Activated CD4-positive, alpha-beta memory T cell treated with anti-CD3 and anti-CD28 coated beads for 36 hours (primary cell): ENCODE data around the gene AKAP5. TPM values are rescaled to one million over a fixed set of nuclear protein-coding genes. Genes with fewer than 3 reads are reported as not detected.

Experiments
- CTCF ChIA-PET: fragments of 350-600 bp; sonication (Branson Sonifier 250); formaldehyde crosslinking; loops from one replicate; lab custom pipeline; 2021; ENCODE audit warnings: antibody characterized with exemption, inconsistent platforms; lab: Charles Lee
- POLR2A ChIA-PET: fragments of 350-600 bp; sonication (Branson Sonifier 250); formaldehyde crosslinking; loops from one replicate; lab custom pipeline; 2021; ENCODE audit warnings: antibody characterized with exemption; lab: Charles Lee
- DNase-seq: peaks from one replicate; pipeline ENCODE4 v3.0.0-alpha.2; 2020
- H3K27ac Mint-ChIP-seq: one replicate; pipeline ENCODE4 v1.8.0; 2021; ENCODE audit warnings: mixed read lengths
- H3K27me3 Mint-ChIP-seq: one replicate; pipeline ENCODE4 v1.8.0; 2021; ENCODE audit warnings: mixed read lengths
- H3K36me3 Mint-ChIP-seq: one replicate; pipeline ENCODE4 v1.8.0; 2021; ENCODE audit warnings: mixed read lengths
- H3K4me1 Mint-ChIP-seq: one replicate; pipeline ENCODE4 v1.8.0; 2021; ENCODE audit warnings: low read depth, mixed read lengths
- H3K4me3 Mint-ChIP-seq: one replicate; pipeline ENCODE4 v1.8.0; 2021; ENCODE audit warnings: mild to moderate bottlenecking, mixed read lengths
- H3K9me3 Mint-ChIP-seq: one replicate; pipeline ENCODE4 v1.8.0; 2021; ENCODE audit warnings: mixed read lengths
- intact Hi-C: fragments of 100-400 bp; cut with micrococcal nuclease; formaldehyde crosslinking; loops from one replicate; pipeline ENCODE4 v1.15.1; 2023
- total RNA-seq, 2 experiments: library from RNA; stranded (reverse); gene quantifications; one replicate each; pipeline ENCODE4 v1.2.3, GENCODE V29; 2021

Gene AKAP5
- total RNA-seq, 2 experiments from 2014 or later = 0.74 to 1.1 TPM

DNA sequence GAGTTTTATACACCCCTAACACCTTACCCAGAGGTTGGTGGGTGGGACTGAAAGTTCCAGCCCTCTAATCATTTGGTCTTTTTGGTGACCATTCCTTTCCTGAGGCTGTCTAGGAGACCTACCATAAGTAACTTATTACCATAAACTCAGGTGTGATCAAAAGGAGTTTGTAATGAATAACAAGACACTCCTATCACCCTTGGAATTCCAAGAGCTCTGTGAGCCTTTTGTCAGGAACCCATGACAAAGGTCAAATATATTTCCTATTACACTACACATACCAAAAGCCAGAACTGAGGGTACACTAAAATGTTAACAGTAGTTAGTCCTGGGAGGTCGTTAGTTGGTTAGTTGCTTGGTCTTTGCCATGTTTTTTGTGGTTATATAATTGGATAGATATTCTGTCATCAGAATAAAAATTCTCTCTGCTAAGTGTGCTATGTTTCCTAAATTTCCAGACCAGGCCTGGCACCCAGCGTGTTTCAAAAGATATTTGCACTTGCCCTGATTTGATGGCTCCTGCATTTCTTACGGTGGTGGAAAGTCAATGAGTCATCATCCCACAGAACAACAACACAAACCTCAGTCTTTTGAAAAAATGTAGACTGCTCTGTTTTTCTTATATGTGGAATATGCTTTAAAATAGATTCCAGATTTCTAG, 27.0 kb upstream of the AKAP5 start:
- H3K4me3 Mint-ChIP-seq = no peak overlapping the region
- H3K27me3 Mint-ChIP-seq = no peaks in the 10 kb centered on the region
- ChIA-PET POLR2A (no interaction called here), CTCF (interaction anchor here (1.1 to 3.7 kb wide), 2 partner anchors 8 to 70 kb away, joined by 3 to 20 read pairs; no protein-coding TSS in a partner anchor)
- H3K36me3 Mint-ChIP-seq = peaks cover 64% of the 10 kb centered on the region
- intact Hi-C loops = no loop called here
- peaks cover 13% of the 10 kb centered on the region for H3K4me1 Mint-ChIP-seq
- H3K27ac Mint-ChIP-seq = no peak overlapping the region
- H3K9me3 Mint-ChIP-seq = no peaks in the 10 kb centered on the region
- no peak for DNase-seq

DNA sequence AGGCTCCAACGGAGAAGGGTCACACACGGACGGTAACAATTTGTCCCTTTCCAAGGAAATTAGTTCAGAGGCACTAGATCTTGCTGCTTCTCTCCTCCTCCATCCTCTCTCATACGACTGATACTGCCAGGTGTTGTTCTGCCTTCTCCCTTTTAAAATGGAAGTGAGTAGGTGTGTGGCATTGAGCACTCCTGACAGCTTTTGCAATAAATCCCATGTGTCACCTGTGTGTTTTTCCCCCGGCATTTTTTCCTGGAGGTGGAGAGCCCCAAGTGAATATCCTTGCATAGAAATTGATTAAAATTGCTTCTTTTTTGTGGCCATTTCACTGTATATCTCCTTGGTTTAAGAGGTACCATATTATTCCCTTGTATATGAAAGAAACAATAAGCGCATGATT, 26.2 kb upstream of the AKAP5 start:
- Mint-ChIP-seq H3K27me3 (no peaks in the 10 kb centered on the region), H3K9me3 (no peaks in the 10 kb centered on the region), H3K4me1 (peaks cover 17% of the 10 kb centered on the region), H3K4me3 (no peak overlapping the region), H3K36me3 (peaks cover 66% of the 10 kb centered on the region), H3K27ac (no peak overlapping the region)
- intact Hi-C loops = no loop called here
- ChIA-PET CTCF (interaction anchor here (3.7 kb wide), 1 partner anchor 9 kb away, joined by 20 read pairs; no protein-coding TSS in a partner anchor), POLR2A (no interaction called here)
- DNase-seq = no peak

DNA sequence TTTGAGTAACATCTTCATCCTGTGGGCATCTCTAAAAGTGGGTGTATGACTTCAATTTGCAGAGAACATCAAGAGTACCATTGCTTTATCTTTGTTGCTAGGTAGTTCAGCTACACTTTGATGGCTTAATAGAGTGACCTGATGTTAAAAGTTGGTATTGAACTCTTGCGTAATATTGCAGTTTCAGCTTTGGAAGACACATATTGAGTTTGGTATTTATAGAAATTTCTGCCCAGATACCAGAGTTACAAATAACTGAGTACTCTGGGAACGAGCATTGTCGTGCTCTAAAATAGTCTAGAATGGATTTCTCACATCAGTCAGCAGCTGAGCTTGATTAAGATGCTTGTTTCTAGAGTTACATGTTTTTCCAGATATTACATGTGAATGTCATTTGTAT, 24.8 kb upstream of the AKAP5 start:
- Mint-ChIP-seq H3K9me3 (no peaks in the 10 kb centered on the region), H3K4me3 (no peak overlapping the region), H3K27ac (no peak overlapping the region), H3K27me3 (no peaks in the 10 kb centered on the region), H3K4me1 (peaks cover 31% of the 10 kb centered on the region), H3K36me3 (peaks cover 67% of the 10 kb centered on the region)
- CTCF ChIA-PET = interaction anchor here (3.7 kb wide), 1 partner anchor 10 kb away, joined by 20 read pairs; no protein-coding TSS in a partner anchor
- DNase-seq = no peak
- intact Hi-C loops = no loop called here
- POLR2A ChIA-PET = interaction anchor here (0.6 kb wide), 1 partner anchor 35 kb away, joined by 4 read pairs; no protein-coding TSS in a partner anchor

DNA sequence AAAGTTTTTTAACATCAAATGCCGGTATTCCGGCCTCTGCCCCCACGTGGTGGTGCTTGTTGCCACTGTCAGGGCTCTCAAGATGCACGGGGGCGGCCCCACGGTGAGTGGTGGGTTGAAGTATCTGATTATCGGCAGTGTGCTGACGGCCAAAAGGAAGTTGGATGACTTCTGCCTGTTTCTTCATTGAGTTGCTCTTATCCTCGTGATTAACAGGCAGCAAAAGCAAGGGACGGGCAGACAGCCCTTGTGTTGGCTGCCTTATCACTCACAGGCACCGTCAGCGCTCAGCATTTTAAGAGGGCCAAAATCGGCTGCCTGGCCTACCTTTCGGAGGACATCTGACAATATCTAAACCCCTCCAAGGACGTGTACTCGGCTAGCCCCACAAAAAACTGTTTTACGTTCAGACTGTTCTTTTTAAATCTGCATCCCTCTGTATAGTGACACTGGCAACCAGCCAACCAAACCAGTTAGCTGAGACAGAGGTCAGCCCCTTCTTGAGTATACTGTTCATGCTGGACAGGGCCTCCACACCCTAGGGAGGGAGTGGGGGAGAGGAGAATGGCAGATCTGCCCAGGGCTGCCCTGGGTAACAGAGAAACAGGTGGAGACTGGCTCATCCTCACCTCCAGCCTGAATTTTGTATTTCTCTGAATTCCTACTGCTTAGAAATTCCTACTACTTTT, 22.9 kb upstream of the AKAP5 start:
- intact Hi-C loops = no loop called here
- Mint-ChIP-seq H3K9me3 (no peaks in the 10 kb centered on the region), H3K4me3 (no peak overlapping the region), H3K36me3 (peaks cover 56% of the 10 kb centered on the region), H3K27ac (no peak overlapping the region), H3K27me3 (no peaks in the 10 kb centered on the region), H3K4me1 (peaks cover 37% of the 10 kb centered on the region)
- no peak for DNase-seq
- ChIA-PET CTCF (interaction anchor here (3.8 kb wide), 1 partner anchor 13 kb away, joined by 30 read pairs; no protein-coding TSS in a partner anchor), POLR2A (no interaction called here)

DNA sequence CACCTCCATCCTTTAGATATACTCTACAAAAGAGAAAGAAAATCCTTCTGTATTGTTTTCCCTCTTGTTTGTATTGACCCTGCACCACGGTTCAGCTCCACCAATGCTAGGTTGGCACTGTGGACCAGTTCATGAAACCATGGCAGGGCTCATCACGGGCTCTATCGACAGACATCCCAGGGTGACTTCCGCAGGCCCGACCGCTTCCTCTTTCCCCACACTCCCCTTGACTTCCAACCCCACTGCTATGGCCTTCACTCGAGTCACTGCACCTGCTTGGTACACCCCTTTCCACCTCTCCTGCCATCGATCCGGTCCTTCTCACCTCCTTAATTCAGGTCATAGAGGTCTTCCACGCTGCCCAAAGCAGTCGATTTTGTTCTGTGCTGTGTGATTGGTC, 21.2 kb upstream of the AKAP5 start:
- ChIA-PET CTCF (interaction anchor here (2.6 to 3.8 kb wide), 2 partner anchors 12 to 15 kb away, joined by 12 to 30 read pairs; no protein-coding TSS in a partner anchor), POLR2A (interaction anchor here (1.6 kb wide), 1 partner anchor 22 kb away, joined by 4 read pairs; no protein-coding TSS in a partner anchor)
- intact Hi-C loops = loop anchor here (2.0 kb wide), 1 partner anchor 13 kb away; no protein-coding TSS in a partner anchor
- Mint-ChIP-seq H3K27me3 (no peaks in the 10 kb centered on the region), H3K4me1 (peaks cover 32% of the 10 kb centered on the region), H3K36me3 (peaks cover 53% of the 10 kb centered on the region), H3K9me3 (no peaks in the 10 kb centered on the region), H3K27ac (peak overlapping the region; percentile 92), H3K4me3 (no peak overlapping the region)
- DNase-seq = no peak

DNA sequence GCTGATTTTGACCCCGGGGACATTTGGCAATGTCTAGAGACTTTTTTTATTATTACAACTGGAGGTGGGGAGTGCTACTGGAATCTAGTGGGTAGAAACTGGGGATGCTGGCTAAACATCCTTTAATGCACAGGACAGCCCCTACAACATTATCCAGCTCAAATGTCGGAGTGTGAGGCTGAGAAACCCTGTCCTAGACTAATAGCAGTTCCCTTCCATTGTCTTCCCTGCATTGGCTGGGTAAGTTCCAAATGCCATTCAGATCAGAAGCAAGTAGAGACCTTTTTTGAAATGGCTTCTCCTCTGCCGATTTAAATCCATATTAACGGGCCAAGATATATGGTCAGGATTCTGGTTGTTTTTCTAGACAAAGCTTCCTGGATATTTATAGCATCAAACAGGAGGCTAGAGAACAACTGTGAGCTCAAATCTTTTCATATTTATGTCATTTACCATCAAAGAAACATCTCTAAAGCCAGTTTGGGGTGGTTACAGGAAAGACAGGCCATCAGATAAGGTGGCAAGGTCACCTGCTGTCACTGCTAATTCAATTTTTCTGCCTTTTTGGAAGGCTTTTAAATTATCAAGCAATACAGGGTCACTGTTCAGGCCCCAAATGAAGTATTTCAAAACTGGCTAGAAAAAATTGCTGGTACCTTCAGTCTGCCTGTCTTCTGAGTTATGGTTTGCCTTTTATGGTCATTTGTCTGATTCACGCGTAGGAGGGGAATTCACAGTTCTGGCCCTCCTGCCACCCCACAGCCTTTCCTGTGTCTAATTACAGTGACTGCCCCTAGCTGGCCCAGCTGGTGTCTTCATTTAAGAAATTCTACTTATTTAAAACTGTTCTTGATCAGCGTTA, 20.1 kb upstream of the AKAP5 start:
- no peaks in the 10 kb centered on the region for H3K9me3 Mint-ChIP-seq
- peaks cover 35% of the 10 kb centered on the region for H3K4me1 Mint-ChIP-seq
- no peaks in the 10 kb centered on the region for H3K27me3 Mint-ChIP-seq
- H3K4me3 Mint-ChIP-seq = no peak overlapping the region
- peaks cover 56% of the 10 kb centered on the region for H3K36me3 Mint-ChIP-seq
- ChIA-PET CTCF (interaction anchor here (0.6 to 3.8 kb wide), 9 partner anchors 13 to 191 kb away, joined by 3 to 30 read pairs (median 3); no protein-coding TSS in a partner anchor), POLR2A (interaction anchor here (1.2 to 1.6 kb wide), 2 partner anchors 21 to 22 kb away, joined by 4 to 6 read pairs; no protein-coding TSS in a partner anchor)
- peak; percentile 71 for DNase-seq
- H3K27ac Mint-ChIP-seq = peak overlapping the region; percentile 92
- intact Hi-C loops = loop anchor here (1.0 to 2.0 kb wide), 2 partner anchors 14 to 95 kb away; partner anchors contain the start of gene HSPA2

DNA sequence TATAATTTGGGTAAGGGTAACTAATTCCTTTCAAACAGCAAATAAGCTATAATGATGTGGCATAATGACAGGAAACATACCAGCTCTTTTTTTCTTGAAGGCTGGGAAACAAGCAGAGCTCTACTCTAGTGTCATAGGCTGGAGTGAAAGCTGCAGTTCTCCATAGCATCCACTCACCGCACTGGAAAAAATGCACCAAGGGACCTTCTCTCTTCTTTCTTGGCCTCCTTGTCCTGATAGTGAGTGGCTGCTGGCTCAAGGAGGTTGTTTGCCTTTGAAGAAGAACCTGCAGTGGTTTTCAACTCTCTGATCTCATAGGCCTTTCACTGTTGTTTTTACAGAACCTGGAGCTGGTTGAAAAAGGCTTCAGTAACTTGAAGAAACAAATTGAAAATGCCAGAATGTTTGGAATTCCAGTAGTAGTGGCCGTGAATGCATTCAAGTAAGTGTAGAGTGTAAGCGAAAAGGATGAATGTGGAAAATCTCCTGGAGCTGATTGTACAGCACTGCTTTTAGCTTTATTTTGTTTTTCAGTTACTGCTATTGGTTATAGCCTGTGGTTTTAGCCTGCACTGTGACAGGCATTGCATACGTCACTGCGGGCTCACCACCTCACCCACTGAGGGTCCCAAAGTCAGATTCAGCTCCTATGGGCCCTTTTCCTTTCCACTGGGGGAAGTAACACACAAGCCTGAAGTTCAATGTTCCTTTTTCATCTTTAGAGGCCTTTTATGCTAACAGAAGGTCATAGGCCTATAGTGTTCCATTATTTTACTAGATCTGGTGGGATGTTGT, 17.2 kb upstream of the AKAP5 start:
- peaks cover 53% of the 10 kb centered on the region for H3K36me3 Mint-ChIP-seq
- intact Hi-C loops = no loop called here
- no peak for DNase-seq
- H3K9me3 Mint-ChIP-seq = no peaks in the 10 kb centered on the region
- H3K27me3 Mint-ChIP-seq = no peaks in the 10 kb centered on the region
- H3K4me1 Mint-ChIP-seq = peaks cover 40% of the 10 kb centered on the region
- H3K4me3 Mint-ChIP-seq = no peak overlapping the region
- CTCF ChIA-PET = interaction anchor here (1.0 to 2.1 kb wide), 3 partner anchors 18 to 104 kb away, joined by 3 to 14 read pairs (median 7); no protein-coding TSS in a partner anchor
- POLR2A ChIA-PET = no interaction called here
- peak overlapping the region; percentile 42 for H3K27ac Mint-ChIP-seq

DNA sequence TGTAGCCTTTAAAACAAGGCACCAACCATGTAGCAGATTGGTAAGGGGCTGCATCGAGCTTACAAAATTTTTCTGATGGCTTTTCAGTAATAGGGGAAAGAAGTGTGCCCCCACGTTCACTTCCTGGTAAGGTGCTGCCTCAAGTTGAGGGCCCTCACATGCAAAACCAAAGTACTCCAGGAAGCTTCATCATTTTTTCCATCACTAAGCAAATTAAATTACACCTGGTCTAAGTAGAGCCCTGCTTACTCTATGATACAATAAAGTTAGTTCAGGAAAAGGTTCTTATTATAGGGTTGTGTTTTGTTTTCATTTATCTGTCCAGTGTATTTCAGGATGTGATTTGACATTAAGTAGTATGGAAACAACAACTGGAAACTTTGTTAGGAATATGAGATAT, 15.0 kb upstream of the AKAP5 start:
- Mint-ChIP-seq H3K4me1 (peaks cover 24% of the 10 kb centered on the region), H3K36me3 (peaks cover 52% of the 10 kb centered on the region), H3K27ac (peak overlapping the region; percentile 77), H3K9me3 (no peaks in the 10 kb centered on the region), H3K27me3 (no peaks in the 10 kb centered on the region), H3K4me3 (no peak overlapping the region)
- CTCF ChIA-PET = interaction anchor here (3.8 kb wide), 1 partner anchor 20 kb away, joined by 18 read pairs; no protein-coding TSS in a partner anchor
- POLR2A ChIA-PET = no interaction called here
- peak; percentile 23 for DNase-seq
- intact Hi-C loops = loop anchor here (2.0 kb wide), 1 partner anchor 15 kb away; the partner anchor contains the start of gene AKAP5

DNA sequence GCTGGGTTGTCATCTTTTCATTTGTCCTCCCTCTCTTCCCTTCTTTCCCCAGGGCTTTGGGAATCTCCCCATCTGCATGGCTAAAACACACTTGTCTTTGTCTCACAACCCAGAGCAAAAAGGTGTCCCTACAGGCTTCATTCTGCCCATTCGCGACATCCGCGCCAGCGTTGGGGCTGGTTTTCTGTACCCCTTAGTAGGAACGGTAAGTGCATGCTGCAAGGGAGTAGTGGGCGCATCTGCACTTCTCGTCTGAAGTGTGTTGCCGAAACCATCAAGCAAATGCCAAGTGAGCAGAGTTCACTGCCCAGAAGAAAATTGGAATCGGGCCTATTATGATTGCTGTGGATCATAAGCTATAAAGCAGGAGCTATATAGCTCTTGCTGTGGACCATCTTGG, 10.6 kb upstream of the AKAP5 start:
- peaks cover 52% of the 10 kb centered on the region for H3K36me3 Mint-ChIP-seq
- DNase-seq = no peak
- ChIA-PET POLR2A (no interaction called here), CTCF (interaction anchor here (0.6 to 1.8 kb wide), 2 partner anchors 25 to 146 kb away, joined by 3 to 4 read pairs; no protein-coding TSS in a partner anchor)
- no peaks in the 10 kb centered on the region for H3K27me3 Mint-ChIP-seq
- peaks cover 17% of the 10 kb centered on the region for H3K4me1 Mint-ChIP-seq
- no peak overlapping the region for H3K27ac Mint-ChIP-seq
- no peaks in the 10 kb centered on the region for H3K9me3 Mint-ChIP-seq
- intact Hi-C loops = no loop called here
- H3K4me3 Mint-ChIP-seq = no peak overlapping the region

DNA sequence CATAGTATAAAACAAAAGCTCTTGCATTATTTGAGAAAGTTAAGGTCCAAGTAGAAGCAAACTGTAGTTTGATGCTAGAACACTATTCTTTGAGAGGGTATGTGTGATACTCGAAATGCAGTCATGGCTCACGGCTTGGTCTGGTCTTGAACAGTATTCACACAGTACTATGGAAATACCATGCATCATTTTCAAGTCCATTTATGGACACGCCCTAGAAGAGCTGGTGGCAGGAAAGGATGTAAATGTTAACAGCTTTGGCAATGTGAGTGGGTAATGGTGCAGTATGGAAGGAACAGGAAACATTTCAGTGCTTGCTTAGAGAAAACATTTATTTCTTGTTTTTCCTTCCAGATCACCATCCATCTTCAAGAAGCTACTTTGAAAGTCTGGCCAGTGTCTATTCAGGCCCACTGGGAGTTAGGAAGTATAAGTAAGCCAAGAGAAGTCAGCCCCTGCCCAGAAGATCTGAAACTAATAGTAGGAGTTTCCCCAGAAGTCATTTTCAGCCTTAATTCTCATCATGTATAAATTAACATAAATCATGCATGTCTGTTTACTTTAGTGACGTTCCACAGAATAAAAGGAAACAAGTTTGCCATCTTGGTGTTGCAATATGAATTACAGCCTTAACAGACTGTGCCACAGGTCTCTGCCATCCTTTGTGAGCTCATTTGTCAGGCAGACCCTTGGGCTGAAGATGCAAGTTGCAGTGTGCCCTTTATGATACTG, 5.7 kb upstream of the AKAP5 start:
- peaks cover 37% of the 10 kb centered on the region for H3K36me3 Mint-ChIP-seq
- POLR2A ChIA-PET = no interaction called here
- intact Hi-C loops = loop anchor here (10.0 kb wide), 2 partner anchors 75 to 175 kb away; partner anchors contain the start of gene MTHFD1
- H3K27ac Mint-ChIP-seq = no peak overlapping the region
- H3K4me1 Mint-ChIP-seq = peaks cover 15% of the 10 kb centered on the region
- no peak overlapping the region for H3K4me3 Mint-ChIP-seq
- H3K27me3 Mint-ChIP-seq = no peaks in the 10 kb centered on the region
- no peaks in the 10 kb centered on the region for H3K9me3 Mint-ChIP-seq
- DNase-seq = no peak
- CTCF ChIA-PET = interaction anchor here (0.7 to 2.0 kb wide), 4 partner anchors 8 to 51 kb away, joined by 3 to 9 read pairs (median 4); no protein-coding TSS in a partner anchor
